G401.6 (cell line): ENCODE results near the gene GMPR2.
A peak's percentile ranks its signal among the peaks of the same experiment; 100 is the strongest.

Source experiments
- FAIRE-seq: peaks from 2 replicates; lab custom pipeline; 2012; peaks lifted over from hg19 to GRCh38; lab: Jason Lieb, UNC

The GMPR2 gene

DNA sequence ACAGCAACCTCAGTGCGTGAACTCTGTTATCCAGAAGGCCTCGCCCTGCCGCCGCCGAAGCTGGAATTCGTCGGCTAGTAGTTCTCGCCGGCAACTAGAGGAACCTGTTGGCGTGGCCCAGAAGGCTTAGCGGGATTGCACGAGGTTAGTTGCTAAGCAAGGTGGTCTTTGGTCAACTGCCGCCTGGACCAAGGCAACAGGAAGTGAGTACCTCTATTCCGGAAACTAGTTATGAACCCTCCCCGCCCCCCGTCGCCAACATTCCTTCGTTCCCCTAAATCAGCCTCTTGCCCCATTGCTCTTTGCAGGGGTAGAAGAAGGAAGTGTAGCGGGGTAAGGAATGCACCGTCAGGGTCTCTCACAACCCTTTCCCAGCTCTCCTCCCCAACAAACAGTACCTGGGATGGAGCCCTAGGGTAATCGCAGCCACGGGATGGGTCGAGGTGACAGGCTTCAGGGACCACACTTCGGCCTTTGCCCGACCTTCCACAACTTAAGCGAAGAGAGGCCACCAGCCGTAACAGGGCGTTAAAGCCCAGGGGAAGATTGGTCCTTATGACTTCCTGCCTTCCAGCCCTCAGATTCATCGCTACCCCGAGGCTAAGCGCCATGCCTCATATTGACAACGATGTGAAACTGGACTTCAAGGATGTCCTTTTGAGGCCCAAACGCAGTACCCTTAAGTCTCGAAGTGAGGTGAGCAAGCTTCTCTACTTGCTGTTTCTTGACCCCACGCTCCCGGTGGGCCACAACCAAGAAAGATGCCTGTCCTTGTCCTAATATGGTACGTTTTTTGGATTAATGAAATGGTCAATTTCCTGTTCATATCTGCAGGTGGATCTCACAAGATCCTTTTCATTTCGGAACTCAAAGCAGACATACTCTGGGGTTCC lies at the start of gene GMPR2:
GMPR2 (plus strand) TSS at position 285 of the 893 bp plus-strand sequence; CDS start at position 610, 325 bp downstream.
- FAIRE-seq, result peak; percentile 56

DNA sequence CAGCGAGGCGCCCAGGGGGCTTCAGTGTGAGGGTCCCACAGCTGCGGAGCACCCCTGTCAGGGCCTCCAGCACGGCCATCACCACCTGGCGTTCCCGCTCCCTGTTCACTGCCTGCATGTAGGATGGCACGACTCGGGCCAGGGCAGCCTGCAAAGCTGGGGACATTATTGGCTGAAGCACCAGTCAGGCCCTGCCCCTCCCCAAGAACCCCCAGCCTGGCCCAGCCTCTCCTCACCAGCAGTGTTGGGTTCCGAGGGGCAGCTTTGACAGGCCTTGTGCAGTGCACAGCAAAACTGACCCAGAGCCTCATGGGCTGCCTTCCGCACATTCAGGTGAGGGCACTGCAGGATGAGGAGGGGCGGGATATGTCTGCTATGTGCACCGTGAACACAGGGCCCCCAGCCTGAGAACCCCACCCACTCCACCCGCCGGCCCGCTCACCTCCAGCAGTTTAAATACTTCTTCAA lies 49.7 kb upstream of the GMPR2 start:
- FAIRE-seq, result no peak

DNA sequence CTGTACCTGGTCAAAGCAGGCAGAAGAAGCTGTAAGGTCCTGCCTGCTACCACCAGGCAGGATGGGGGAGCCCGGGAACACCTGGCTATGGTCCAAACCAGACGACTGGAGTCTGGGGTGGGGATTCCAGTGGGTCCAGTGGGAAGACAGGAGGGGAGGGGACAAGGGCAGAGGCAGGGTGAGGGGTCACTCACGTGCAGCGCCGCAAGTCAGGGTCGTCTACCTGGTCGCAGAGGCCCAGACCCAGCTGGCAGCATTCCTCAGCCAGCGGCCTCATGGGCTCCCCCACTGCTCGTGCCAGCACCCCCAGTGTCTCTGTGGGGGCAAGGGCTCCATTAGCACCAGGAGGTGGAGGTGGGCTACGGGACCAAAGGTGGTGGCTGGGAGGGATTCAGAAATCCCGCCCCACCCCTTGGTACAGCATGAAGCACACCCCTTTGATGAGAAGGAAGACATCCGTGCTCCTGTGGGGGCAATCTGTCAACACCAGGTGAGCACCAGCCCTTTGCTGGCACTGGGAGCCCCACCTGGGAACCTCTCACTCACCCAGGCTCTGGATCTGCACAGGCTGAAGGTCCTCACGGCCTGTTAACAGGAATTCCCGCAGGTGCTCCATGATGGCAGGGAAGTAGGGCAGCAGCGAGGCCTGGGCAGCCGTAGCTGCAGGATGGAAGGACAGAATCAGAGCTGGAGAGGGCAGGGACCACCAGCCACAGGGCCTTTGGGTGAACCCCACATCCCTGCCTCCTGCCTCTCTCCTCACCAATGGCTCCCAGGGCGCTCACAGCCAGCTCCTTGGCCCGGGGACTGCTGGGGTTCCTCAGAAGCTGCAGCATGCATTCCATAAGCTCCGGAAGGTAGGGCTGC lies 48.4 kb upstream of the GMPR2 start:
- no peak for FAIRE-seq

DNA sequence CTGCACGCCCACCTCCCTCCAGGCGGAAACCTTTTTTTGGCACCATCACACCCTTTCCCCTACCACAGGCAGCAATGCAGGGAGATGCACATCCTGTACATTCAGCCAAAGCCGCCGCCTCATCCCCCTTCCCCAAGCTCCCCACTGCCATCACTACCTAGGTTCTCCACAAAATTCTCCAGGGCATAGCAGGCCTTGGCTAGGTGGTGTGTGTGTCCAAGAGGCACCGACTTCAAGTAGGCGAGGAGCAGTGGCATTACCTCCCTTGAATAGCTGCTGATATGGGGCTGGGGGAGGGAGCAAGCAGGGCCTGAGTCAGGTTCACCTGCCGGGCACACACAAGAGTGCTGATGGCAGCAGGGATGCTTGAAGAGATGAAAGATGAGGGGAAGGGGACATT lies 47.7 kb upstream of the GMPR2 start:
- no peak for FAIRE-seq

DNA sequence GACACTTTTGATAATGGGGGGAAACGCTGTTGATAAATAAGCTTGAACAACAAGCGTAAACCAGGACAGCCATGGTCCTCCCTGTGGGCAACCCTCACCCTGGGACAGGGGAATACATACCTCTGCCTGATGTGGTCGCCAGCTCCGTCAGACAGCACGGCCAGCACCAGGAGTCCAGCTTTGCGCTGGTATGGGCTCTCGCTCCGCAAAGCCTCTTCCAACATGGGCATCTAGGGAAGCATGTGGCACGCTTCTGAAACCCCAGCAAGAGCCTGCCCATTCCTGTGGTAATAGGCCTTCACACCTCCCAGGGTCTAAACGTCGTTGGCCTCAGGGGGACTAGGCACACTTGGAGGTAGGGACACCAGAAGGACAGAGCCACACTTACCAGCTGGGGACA lies 47.0 kb upstream of the GMPR2 start:
- FAIRE-seq, result no peak

DNA sequence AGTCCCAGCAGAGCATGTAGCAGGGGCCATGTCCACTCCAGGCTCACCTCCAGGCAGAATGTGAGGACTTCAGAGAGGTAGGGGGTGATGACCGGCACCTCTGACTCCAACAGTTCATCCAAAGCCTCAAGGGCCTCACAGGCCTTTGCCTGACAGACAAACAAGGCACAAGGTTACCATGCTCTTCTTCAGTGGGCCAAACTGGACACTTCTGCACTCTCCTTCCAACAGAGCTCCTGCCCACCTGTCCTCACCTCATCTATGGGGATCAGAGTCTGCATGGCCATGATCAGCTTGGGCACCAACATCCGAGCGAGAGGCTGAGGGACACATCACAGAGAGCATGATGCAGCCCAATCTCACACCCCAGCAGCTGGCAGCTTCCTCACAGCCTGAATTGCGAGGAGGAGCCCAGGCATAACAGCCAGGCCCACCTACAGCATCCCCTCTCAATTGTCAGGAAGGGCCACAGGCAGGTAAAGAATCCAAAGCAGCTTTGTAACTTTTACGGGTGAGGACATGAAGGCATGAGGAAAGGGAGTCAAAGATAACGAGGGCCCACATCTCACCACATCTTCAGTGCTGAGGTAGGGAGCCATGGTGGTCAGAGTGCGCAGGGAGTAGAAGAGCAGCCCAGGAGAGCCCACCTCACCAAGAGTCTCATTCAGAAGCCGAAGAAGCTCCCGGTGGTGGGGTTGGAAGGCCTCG lies 45.7 kb upstream of the GMPR2 start:
- FAIRE-seq, result no peak

DNA sequence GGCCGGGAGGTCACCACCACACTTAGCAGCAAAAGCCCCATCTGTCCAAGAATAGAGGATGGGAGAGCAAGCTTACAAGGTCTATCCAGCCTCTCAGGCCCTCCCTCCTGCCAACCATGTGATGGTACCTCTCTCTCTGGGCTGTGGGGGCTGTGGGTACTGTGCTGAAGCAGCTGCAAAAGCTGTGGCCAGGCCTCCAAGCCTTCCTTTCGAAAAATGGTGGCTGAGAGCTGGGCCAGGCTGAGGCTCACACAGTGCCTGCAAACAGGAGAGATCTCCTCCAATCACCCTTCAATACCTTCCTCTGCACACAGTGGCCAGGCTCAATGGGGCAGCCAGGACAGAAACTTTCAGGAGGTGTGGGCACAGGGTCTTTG lies 45.2 kb upstream of the GMPR2 start:
- no peak for FAIRE-seq

DNA sequence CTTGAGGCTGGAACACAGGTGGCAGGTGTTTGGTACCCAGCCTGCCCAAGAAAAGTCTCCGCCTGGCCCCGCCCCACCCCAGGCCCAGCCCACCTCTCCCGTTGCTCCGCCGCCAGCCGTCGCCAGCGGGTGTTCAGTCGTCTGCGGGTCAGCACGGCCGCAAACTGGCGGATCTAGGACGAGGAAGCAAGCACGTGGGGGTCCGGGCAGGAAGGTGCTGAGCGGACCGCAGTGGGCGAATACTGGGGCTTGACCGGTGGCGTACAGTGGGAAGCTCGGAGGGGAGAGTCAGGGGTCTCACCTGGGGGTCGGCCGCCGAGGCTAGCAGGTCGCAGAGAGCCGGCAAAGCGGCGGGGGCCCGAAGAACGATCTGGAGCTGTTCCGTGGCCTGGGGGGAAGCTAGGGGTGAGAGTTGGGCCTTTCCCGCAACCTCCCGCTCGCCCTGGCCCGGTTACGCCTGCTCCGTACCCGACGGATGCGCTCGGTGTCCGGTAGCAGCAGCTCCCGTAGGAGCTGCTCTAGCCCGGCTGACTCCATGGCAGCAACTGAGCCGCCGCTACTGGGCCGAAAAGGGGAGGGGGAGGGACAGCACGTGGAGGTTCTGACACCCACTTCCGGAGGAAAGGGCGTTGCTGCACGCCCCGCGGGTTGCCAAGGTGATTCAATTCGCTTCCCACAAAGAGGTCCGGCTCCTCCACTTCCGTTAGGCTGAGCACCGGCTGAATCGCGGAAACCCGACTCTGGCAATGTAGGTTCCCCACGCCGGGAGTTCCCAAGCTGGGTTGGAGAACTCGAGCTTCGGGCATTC lies 44.3 kb upstream of the GMPR2 start, which contains the start of gene IPO4:
IPO4 (minus strand) TSS at position 566 of the 808 bp plus-strand sequence; CDS start at position 537, 29 bp downstream.
- FAIRE-seq, result peak; percentile 67

DNA sequence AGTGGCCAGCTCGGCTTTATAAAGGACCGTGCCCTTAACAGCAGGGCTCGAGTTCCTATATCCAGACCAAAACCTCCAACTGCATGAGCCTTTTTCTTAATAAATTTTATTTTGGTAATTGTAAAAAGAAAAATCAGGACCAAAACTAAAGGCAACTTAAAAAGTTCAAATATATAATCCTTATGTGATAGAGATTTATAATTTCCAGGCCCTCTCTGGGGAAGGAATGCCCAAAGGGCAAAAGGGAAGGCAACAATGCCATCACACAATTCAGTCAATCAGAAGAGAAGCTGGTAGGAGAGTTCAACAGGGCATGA lies 43.7 kb upstream of the GMPR2 start:
- FAIRE-seq, result no peak

DNA sequence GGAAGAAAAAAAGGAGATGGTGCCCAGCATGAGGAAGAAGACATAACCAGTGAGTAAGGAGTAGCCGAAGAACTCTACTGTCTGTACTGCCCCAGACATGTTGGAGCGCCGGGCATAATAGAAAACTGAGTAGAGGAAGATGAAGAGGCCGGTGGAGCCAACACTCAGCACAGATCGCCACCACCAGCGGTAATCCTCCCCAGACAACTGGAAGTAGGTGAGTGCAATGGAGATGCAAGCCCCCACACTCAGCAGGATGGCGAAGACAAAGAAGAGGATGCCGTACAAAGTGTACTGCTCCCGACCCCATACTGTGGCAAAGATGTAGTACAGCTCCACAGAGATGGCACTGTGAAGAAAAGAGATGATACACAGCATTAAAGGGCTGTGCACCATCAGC lies 43.3 kb upstream of the GMPR2 start:
- no peak for FAIRE-seq

DNA sequence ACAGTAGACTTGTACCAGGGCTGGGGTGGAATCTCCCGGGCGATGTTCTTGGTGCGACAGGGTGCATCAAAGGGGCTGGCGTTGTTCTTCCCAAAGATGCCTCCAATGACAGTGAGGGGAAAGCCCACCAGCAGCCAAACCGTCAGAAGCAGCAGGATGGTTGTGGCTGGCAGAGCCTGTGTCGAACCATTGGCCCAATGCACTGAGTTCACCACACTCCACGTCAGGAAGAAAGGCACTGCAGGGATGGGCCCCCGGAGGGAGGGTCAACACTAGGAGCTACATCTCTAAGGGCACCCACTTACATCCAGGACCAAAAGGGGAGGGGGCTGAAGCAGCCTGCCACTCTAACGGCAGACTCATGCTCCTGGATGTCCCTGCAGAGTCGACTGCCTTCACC lies 42.3 kb upstream of the GMPR2 start:
- FAIRE-seq, result no peak

DNA sequence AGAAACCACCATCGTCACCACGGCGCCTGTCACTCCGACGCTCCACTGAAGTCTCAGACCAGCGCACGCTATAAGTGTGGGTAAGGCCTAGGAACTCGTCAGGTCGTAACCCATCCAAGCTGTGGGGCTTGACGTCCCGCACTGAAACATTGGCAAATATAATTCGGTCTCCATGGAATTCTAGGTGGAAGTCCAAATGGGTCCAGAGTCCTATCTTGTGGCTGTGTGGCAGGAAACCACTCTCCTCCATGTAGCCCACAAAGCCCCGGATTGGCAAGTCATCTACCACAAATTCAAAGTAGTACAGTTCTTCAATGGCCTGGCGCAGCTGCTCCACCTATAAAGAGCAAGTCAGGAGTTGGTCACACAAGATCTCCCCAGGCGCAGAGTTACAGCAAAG lies 39.8 kb upstream of the GMPR2 start:
- no peak for FAIRE-seq

DNA sequence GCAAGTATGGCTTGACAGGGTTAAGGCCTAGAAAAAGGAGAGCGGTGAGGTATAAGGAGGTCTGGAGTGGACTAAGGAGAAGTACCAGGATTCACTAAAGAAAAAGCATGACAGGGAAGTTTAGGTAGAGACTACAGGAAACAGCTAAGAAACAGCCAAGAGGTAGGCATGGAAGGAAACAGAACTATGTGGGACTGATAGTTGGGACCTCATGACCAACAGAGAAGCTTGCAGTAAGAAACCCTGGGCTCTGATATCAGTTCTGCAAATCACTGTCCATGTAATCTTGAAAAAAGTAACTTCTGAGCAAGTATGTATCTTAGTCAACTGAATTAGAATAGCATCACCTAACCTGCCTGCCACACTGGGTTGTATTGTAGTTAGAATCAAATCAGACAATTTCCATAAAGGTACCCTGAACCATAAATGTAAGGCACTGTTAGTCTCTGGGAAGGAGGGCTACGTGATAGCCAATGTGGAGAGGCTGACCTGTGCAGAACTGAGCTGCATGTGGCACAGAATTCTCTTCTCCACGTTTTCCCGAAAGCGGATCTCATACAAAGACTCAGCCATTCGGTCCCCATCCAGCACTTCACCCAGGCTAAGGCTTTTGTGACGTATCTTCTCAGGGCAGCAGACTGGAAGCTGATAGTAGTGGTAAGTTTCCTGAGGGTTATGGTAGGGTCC lies 38.4 kb upstream of the GMPR2 start:
- no peak for FAIRE-seq

DNA sequence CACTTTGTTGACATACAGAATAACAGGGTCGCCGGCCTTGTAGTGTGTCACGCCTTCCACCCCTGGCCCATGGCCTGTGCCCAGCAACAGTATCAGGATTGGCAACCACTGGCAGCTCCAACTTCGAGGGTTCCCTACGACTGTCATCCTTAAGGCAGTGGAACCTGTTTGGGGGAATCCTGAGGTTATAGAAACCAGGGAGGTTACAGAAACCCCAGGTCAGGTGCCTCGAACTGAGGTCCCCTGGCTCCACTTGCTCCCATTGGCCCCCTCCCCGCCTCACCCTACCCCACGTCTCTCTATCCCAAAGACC lies 37.9 kb upstream of the GMPR2 start:
- no peak for FAIRE-seq

DNA sequence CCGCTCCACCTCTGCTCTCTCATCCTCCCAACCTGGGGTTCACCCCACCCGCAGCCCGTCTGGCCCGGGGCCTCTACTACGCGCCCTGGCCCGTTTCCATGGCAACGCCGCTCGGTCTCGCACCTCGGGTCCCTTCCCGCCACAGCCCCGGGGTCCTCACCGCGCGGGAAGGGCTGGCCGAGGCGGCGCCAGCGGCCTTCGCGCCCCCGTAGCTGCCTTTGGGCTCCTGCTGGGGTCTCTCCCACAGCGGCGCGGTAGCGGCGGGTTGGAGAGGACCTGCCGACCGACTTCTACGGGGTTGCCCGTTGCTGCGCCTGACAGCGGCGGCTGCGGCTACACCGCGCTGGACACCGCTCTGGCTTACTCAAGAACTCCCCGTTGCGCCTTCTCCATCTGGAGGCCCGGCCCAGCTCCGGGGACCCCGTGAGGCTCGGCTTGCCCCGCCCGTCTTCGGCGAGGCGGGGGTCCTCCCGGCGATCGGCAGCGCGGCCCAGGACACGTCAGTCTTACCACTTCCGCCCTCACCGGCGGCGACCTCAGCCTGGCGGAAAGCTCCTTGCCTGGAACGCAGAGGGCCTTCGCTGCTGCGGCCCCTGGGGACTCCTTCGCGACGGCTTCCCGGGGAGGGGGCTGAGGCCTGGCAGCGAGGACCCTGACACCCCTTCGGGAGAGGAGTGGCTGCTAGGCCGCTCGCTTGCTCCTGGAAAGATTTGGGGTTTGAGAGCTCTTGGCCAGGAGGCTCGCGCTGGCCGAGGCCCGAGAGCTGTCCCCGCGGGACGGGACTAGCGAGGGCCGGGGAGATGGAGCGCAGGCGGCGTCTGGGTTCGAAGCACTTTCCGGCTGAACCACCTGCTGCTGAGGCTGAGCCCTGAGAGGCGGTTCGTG lies 37.3 kb upstream of the GMPR2 start, which contains the start of gene TM9SF1:
TM9SF1 (minus strand) TSS at position 256 of the 885 bp plus-strand sequence. CDS start 422 bp downstream, outside the sequence.
- FAIRE-seq, result no peak

DNA sequence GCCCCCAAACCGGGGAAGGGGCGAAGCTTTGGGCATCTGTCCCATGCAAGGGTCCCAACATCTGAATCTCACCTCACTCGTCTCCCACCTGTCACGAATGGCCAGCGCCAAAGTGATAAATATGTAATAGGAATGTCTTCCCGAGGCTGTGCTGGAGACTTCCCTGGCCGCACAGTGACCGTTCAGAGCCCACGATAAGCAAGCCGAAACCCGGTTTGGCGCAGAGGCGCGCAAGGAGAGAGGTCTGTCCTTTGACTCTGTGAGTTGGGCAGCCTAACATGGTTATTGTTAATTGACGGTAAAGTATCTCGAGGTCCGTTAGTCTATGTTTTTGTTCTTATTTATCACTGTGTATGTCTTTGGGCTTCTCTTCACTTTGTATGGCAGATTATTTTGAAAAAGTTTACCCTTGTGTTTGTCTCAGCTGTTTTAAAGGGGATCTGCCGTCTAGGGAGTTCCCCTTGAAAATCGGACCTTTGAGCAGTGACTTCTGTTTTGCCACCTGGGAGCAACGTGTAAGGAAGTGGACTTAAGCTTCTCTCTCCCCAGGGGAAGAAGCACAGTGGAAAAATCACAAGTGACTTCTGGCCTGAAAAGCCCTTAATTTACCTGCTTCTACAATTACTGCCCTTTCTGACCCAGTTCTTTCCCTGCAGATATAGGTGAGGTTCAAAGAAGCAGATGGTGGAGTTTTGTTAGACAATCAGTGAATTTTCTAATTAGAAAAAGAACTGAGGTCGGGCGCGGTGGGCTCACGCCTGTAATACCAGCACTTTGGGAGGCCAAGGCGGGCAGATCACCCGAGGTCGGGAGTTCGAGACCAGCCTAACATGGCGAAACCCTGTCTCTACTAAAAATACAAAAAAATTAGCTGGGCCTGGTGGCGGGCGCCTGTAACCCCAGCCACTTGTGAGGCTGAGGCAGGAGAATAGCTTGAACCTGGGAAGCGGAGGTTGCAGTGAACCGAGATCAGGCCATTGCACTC lies 36.4 kb upstream of the GMPR2 start:
- FAIRE-seq, result no peak

DNA sequence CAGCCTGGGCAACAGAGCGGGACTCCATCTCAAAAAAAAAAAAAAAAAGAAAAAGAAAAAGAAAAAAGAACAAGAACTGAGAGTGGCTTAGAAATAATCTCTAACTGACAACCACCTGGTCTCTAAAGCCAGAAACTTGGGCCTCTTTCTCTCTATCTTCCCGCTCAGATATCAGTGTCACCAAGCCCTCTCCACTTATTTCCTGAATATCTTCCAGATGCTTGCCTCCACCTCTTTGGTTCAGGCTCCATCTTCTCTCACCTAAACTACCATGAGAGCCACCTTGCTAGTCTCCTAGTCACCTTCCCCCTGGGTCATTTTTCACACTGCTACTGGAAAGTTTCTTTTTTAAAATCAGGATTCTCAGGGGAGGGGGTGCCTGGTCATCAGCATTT lies 35.7 kb upstream of the GMPR2 start:
- FAIRE-seq, result no peak

DNA sequence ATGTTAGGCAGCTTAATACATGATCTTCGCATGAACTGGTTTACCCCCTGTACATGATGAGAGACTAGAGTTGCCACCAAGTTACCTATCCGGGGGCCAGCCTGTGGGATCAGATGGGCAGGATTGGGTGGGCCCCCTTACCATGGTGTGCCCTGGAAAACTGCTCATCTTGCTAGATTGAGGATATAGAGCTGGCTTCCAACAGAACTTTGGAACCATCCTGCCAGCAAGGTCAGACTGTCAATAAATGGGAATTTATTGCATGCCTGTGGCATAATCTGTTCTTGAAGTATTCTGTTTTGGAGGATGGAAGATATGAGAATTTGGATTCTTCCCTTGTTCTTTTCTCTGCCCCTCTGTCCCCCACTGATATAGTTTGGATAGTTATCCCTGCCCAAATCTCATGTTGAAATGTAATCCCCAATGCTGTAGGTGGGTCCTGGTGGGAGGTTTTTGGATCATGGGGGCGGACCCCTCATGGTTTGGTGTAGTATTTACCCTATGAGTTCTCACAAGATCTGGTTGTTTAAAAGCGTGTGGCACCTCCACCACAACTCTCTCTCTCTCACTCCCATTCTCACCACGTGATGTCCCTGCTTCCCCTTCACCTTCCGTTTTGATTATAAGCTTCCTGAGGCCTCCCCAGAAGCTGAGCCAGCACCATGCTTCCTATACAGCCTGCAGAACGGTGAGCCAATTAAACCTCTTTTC lies 33.8 kb upstream of the GMPR2 start:
- no peak for FAIRE-seq
